H1 (cell line): ENCODE measurements around the gene CARD11. TPM values are rescaled to one million over a fixed set of nuclear protein-coding genes. Genes with fewer than 3 reads are reported as not detected.

Source experiments
- CHD7 ChIP-seq: fragments of 300-600 bp; sonication (generic); IDR thresholded peaks from 2 replicates; pipeline ENCODE4 v1.7.1; 2012; ENCODE audit warnings: low read length, moderate library complexity, mild to moderate bottlenecking, inconsistent platforms; ENCODE audit not compliant: insufficient replicate concordance
- MAFK ChIP-seq: IDR thresholded peaks from 2 replicates; pipeline ENCODE4 v1.6.1; 2012; ENCODE audit warnings: low read depth, mild to moderate bottlenecking, improper control_type of control experiment, low read length
- polyA plus RNA-seq, 7 experiments: library from polyadenylated mRNA; depleted of rRNA in 3 of 7; stranded (reverse) in 5 of 7; unstranded in 2 of 7; fragments of >200 nt in 5 of 7; fragments of 200-250 nt in 2 of 7; gene quantifications; 1 replicate in 5 of 7; 2 replicates in 1 of 7; 4 replicates in 1 of 7; pipeline versions ENCODE4 v1.2.1 to v1.2.3, GENCODE V29; 2011 to 2013; ENCODE audit warnings: missing spikeins in 2 of 7, mixed read lengths in 2 of 7
- total RNA-seq: library from RNA; stranded (reverse); fragmentation: NEBNext Ultra II Directional; extraction: Animal tissue kit (Norgen Biotek cat#: 25700); gene quantifications from 2 replicates; pipeline ENCODE4 v1.2.1, GENCODE V29; 2021

The CARD11 gene
- total and polyA plus RNA-seq, 2 of the 8 experiments (the other 6 are each of a cell fraction or from before 2014, with no cell fraction given): 12.6 to 29.8 TPM

- TF ChIP-seq CHD7 (no peak), MAFK (no peak)
Measured at GRCh38 chr7:2975821-2976371, 67.8 kb downstream of the CARD11 start (continued).
